Fibroblast of lung (primary cell): ENCODE data around the gene IREB2.

ENCODE experiments used
- CTCF ChIP-seq, 2 donors: IDR thresholded peaks in 1 of 2; conservative IDR thresholded peaks in 1 of 2; 1 replicate in 1 of 2; 2 replicates in 1 of 2; pipeline ENCODE4 v1.5.1; 2011 to 2012; ENCODE audit warnings: low read length in 2 of 2, control low read depth in 1 of 2, inconsistent platforms in 1 of 2, low read depth in 1 of 2, mild to moderate bottlenecking in 1 of 2
- EZH2 ChIP-seq: IDR thresholded peaks from 2 replicates; pipeline ENCODE4 v1.5.1; 2012; ENCODE audit warnings: low read length, control low read depth, mild to moderate bottlenecking; ENCODE audit errors: missing control alignments

GRCh38 chr15:78396186-78396814 lies 41.7 kb upstream of the IREB2 start:
- TF ChIP-seq CTCF (conservative IDR thresholded peaks at IDR 0.05 in 1 of 2, IDR thresholded peaks at IDR 0.05 in 1 of 2; ENCODE audit: low read depth in 1 of 2, low read length in 2 of 2) (no peak), EZH2 (no peak)
